Activated CD4-positive, alpha-beta T cell treated with anti-CD3 and anti-CD28 coated beads, Interleukin-2, amount 50 U/mL, for 16 hours (primary cell): ENCODE data around the gene CCDC51.

ENCODE experiments used
- DNase-seq: peaks from one replicate; pipeline ENCODE4 v3.0.0-alpha.2; 2020

CCDC51 gene

DNA sequence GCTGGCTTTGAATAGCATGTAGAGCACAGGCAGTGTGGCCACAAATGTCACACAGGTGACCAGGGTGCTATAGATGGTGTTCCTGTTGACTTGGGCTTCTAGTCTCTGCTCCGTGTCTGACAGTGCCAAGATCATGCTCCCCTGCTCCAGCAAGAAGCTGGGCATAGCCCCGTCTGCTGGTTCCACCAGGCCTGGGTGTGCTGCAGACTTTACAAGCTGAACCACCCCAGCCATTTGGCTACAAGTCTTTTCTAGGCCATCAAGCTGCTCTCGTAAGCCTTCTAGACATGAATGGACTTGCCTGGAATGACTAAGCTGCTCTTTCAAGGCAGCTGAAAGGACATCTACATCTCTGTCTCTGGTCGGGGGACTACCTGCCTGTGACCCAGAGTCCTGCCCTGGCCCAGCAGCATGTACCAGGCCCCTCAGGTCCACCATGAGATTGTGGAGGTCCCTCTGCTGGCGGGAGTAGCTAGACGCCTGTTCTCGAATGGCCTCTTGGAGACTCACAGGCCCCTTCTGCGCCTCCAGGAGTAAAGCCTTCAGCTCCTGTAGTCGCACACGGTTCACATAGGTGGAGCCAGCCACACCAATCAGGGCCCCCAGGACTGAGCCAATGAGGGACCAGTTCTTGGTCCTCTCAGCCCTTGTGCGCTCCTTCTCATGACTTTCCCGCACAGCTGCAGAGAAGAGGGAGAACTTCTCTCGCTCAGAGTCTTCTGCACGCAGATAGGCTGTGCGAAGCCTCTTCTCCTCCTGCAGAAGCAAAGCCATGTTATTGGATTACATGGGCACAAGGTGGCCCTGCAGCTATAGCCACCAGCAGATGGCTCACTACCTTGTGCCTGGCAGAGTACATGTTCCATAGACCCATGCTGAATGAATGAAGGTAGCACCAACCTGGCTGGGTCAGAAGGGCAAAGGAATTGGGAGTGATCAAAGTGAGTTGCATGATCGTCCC is 7.2 kb downstream of the CCDC51 start:
- DNase-seq = no peak

DNA sequence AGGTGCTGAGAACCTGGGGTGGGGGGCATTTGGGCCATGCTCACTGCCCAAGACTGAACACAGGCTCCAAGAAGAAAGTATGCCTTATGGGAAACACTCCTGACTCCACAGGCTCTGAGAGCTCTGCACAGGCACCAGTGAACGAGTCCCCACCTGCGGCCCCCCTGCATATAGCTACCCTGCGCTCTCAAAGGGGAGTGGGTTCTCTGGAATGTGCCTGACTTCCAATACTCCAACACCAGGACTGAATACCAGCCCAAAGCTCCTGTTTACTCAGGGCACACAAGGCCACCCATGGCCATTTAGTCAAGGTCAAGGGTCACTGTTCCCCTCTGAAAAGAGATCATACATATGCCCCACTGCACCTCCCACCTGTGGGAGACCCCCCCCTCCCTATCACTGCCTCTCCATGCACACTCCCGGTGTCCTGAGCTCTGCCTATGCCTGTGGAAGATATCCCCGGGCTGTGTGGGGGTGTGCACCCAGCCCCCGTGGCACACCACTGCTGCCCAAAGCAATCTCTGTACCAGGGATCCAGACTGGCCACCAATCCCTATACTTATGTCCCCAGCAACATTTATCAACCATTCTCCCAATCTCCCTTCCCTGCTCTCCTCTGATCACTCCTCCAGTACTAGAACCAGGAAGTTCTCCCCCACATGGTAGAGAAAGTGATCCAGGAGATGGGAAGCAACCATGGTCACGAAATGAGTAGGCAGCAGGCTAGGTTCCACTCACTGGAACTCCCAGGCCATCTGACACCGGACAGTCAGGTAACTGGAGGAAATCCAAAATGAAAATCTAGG is 8.5 kb downstream of the CCDC51 start:
- no peak for DNase-seq

- no peak for DNase-seq
Measured at GRCh38 chr3:48430708-48431101, 9.2 kb downstream of the CCDC51 start.

GRCh38 chr3:48429960-48430707 is 9.8 kb downstream of the CCDC51 start, which contains the start of gene PLXNB1:
Gene PLXNB1 (minus strand): TSS chr3:48430086. CDS start chr3:48424611, 5,475 bp downstream.
- DNase-seq = no peak

GRCh38 chr3:48429317-48429959 is 10.5 kb downstream of the CCDC51 start:
- peak; percentile 16 for DNase-seq

DNA sequence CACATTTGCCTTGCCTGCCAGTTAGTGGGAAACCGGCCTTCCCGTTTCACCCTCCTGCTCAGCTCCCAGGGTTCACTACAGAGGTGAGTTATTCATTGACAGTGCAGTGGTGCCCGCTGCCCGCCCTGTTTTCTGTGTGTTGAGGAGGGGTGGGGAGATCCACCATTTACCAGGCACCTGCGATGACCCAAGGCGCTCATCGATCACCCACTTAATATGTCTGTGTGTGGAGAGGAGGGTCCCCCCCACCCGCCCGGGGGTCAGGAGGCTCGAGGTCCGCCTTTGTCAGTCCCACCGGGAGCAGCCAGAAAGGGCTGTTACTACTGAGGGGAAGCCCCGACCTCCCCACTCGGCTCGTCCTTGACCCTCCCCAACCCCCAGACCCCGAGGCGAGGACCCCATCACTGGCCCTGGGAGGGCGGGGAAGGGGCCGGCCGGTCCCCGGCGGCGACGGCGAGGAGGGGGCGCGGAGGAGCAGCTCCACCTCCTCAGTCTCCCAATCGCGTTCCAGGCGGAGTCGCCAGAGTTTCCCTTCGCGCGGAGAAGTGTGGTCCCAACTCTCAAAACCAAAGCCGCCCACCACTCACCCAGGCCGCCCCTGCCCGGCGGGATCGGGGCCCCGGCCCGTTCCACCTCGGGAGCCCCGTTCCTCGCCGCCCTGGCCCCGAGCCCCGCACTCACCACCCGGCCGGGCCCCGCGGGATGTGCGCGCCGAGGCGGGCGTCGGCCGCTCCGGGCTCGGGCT is 11.2 kb downstream of the CCDC51 start:
- no peak for DNase-seq

DNA sequence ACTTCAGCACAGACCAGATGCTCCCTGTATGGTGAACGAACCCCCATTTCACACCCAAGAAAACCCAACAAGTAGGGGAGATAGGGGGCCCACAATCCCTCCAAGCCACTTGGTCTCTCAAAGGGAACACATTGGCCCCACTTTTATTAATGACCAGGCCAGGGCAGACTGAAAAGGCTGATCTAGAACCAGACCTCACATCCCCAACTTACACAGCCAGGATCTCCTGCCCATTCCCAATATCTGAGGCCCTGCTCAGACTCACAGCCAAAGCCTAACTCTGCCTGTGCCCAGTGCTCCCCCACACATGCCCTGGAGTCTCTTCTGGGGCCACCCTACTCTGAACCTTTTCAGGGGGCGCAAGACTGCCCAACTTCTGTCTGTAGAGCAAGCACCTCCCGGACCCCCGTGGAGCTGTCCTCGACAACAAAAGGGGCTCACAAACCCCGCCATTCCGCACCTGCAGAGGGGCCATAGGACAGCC is 11.8 kb downstream of the CCDC51 start:
- no peak for DNase-seq

DNA sequence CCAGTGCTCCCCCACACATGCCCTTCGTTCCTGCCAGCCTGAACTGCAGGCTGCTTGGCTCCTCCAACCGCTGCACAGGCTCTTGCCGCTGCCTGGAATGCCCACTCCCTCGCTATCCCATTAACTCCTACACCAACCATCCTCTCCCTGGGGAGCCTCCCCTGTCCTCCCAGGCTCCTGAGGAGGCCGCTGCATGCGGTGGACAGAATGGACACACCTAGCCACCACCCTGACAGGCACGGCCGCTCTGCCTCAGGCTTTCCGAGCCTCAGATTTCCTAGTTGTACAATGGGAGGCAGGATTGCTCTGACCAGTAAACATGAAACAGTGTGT is 12.3 kb downstream of the CCDC51 start:
- DNase-seq = no peak

DNA sequence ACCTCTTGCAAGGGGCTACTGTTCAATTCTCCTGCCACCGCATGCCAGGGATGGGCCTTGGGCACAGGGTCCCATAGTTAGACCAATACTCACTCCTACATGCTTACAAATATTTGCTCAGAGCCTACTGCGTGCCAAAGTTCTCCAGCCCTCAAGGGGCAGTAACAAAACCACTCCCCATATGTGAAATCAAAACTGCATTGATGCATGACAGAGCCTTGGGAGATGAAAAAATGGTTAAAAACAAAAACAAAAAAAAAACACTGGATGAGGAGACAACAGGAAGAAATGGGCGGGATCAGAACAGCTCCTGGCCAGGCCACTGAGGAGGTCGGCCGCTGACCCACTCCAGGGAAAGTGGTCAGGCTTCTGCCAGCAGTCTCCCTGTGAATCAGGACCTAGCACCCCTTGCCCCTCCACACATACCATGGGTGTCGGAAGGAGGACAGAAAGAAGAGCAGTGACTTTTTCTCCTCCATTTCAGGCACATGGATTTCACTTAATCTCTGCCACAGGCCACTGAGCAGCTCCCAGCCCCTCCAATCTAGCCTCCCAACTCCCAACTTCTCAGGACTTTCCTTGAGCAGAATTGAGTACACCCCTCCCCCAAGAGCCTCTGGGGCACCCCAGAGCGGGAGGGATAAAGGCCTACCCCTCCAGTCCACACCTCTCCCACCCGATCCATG is 12.8 kb downstream of the CCDC51 start:
- DNase-seq = no peak

GRCh38 chr3:48426401-48426909 is 13.5 kb downstream of the CCDC51 start:
- no peak for DNase-seq

DNA sequence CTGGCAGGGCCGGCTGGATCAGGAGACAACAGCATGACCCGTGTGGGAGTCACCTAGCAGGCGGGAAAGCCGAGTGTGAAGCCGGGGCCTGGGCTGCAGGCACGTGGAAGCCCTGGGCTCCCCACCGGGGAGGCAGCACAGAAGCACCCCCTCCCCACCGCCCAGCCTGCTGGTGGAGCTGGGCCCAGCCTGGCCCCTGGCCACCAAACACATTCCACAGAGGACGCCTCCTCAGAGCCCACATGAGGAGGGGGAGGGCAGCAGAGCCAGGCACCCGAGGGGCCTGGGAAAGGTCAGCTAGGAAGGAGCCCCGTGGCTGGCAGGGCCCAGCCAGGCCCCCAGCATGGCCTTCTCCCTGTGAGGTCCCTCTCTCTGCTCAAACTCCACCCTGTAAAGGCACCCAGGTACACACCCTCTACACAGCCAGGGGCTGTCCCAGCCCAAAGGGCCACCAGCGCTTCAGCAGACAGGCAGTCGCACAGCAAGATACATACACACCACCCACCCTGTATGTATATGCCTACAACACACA is 14.6 kb downstream of the CCDC51 start:
- no peak for DNase-seq

DNA sequence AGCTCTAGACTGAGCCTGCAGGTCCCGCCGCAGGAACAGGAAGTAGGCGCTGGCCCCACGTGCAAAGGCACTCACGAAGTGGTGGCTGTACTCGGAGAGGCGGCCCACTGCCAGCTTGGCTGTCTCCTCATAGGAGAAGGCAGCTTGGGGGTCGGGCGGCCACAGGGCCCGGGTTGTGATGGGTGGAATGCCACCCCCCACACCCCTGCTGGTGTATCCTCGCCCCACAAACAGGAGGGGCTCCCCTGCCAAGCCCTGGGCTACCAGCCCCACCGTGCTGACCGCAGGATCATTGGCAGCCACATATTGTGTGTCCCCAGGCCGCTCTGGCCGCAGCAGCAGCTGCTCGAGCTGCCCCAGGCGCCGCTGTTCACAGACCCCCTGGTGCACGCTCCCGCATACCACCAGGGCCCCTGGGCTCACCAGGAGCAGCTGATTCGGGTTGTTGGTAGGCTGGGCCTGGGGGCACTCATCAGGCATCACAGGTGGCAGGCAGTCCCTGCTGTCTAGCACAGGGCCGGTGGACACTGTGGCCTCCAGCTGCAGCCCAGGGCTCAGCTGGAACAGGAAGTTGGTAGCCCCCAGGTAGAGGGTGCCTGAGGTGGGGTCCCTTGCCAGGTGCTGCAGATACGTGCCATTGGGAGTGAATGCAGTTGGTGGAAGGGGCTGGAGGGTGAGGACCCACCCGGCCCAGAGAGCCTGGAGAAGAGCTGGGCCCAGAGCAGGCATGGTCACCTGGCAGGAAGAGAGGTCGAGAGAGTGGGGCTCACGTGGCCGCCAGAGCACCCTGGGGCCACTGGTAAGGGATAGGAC is 15.8 kb downstream of the CCDC51 start:
- DNase-seq = no peak

GRCh38 chr3:48423241-48423882 is 16.6 kb downstream of the CCDC51 start:
- DNase-seq = no peak

GRCh38 chr3:48422681-48423080 is 17.2 kb downstream of the CCDC51 start:
- no peak for DNase-seq

- no peak for DNase-seq
Measured at GRCh38 chr3:48422272-48422671, 17.6 kb downstream of the CCDC51 start.

- DNase-seq = no peak
Measured at GRCh38 chr3:48420561-48420960, 19.4 kb downstream of the CCDC51 start.

GRCh38 chr3:48419597-48419996 is 20.3 kb downstream of the CCDC51 start:
- DNase-seq = no peak

GRCh38 chr3:48419149-48419548 is 20.8 kb downstream of the CCDC51 start:
- no peak for DNase-seq

DNA sequence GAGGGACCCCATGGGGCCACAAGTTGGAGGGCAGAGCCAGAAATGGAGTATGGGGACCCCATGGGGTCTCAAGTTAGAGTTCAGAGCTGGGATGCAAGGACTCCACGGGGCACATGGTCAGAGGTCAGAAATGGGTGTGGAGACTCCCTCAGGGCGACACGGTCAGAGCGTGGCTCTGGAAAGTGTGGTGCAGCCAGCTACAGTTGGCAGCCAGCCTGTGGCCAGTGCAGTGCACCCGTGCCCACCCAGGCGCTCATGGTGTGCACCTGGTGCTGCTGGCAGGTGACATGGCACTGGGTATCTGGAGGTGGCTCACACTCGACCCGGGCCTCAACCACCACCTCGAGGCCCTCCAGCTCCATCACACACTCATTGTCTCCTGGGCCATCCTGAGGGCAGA is 21.3 kb downstream of the CCDC51 start:
- DNase-seq = no peak
